Left ventricle myocardium superior (tissue), 1 donor: ENCODE results near the gene ETFBKMT. TPM values are rescaled to one million over a fixed set of nuclear protein-coding genes. Genes with fewer than 3 reads are reported as not detected.

ENCODE experiments used
- ATAC-seq: fragments of 200-7000 bp; cut with Tn5 transposase; one replicate; pipeline ENCODE4 v1.9.1; 2020; ENCODE audit warnings: mild to moderate bottlenecking, moderate library complexity
- DNase-seq: peaks from one replicate; pipeline ENCODE4 v3.0.0-alpha.2; 2020
- intact Hi-C: fragments of 100-400 bp; cut with micrococcal nuclease; formaldehyde crosslinking; loops from one replicate; pipeline ENCODE4 v1.11.0; 2022
- long read RNA-seq: library from polyadenylated mRNA; unstranded; transcript quantifications from one replicate; pipeline ENCODE4 v2.0.0, GENCODE V29; 2021
- total RNA-seq: library from RNA; stranded (reverse); fragmentation: NEBNext Ultra II Directional; extraction: Animal tissue kit (Norgen Biotek cat#: 25700); gene quantifications from one replicate; pipeline ENCODE4 v1.2.1, GENCODE V29; 2021
- donor health status: DM: no; HTN: yes; CAD: no; lungs with severe emphysema.

The ETFBKMT gene
- total RNA-seq = 7.9 TPM
- long read RNA-seq, partial matches to known transcripts = 0 of 4 reads
- long read RNA-seq, other reads (novel, unspliced or antisense) = 2 of 4 reads

- intact Hi-C loops = loop anchor here (10.0 kb wide), 1 partner anchor 645 kb away; no protein-coding TSS in a partner anchor
- peak; percentile 96 for ATAC-seq
- peak; percentile 89 for DNase-seq
Observed at GRCh38 chr12:31659087-31659942, at the start of gene ETFBKMT. ETFBKMT (plus strand) TSS chr12:31659688; CDS start chr12:31661954, 2,266 bp downstream.

GRCh38 chr12:31612819-31613218 is 46.7 kb upstream of the ETFBKMT start:
- no peak for ATAC-seq
- intact Hi-C loops = no loop called here
- DNase-seq = no peak

- no peak for DNase-seq
- intact Hi-C loops = no loop called here
- ATAC-seq = no peak
Observed at GRCh38 chr12:31618228-31619025, 41.1 kb upstream of the ETFBKMT start.

GRCh38 chr12:31620311-31620710 is 39.2 kb upstream of the ETFBKMT start:
- no peak for DNase-seq
- intact Hi-C loops = no loop called here
- no peak for ATAC-seq

- intact Hi-C loops = no loop called here
- no peak for ATAC-seq
Observed at GRCh38 chr12:31622038-31622437, 37.5 kb upstream of the ETFBKMT start.

GRCh38 chr12:31626270-31626995 is 33.1 kb upstream of the ETFBKMT start:
- DNase-seq (no peak), ATAC-seq (no peak)
- intact Hi-C loops = no loop called here

More at GRCh38 chr12:31622038-31622437, 37.5 kb upstream of the ETFBKMT start:
- DNase-seq = no peak

GRCh38 chr12:31627456-31628054 is 31.9 kb upstream of the ETFBKMT start:
- intact Hi-C loops = no loop called here
- no peak for DNase-seq

GRCh38 chr12:31629756-31630732 is 29.4 kb upstream of the ETFBKMT start:
- ATAC-seq = peak; percentile 96
- peak; percentile 43 for DNase-seq
- intact Hi-C loops = no loop called here

More at GRCh38 chr12:31627456-31628054, 31.9 kb upstream of the ETFBKMT start:
- no peak for ATAC-seq

GRCh38 chr12:31631023-31631724 is 28.3 kb upstream of the ETFBKMT start:
- intact Hi-C loops = no loop called here
- DNase-seq (no peak), ATAC-seq (no peak)

GRCh38 chr12:31631809-31632208 is 27.7 kb upstream of the ETFBKMT start:
- DNase-seq (no peak), ATAC-seq (no peak)
- intact Hi-C loops = no loop called here

GRCh38 chr12:31633464-31633863 is 26.0 kb upstream of the ETFBKMT start:
- no peak for DNase-seq
- intact Hi-C loops = no loop called here
- ATAC-seq = no peak

GRCh38 chr12:31634620-31635019 is 24.9 kb upstream of the ETFBKMT start:
- ATAC-seq = no peak
- intact Hi-C loops = no loop called here
- DNase-seq = no peak

GRCh38 chr12:31641509-31642090 is 17.9 kb upstream of the ETFBKMT start:
- DNase-seq (no peak), ATAC-seq (no peak)
- intact Hi-C loops = no loop called here

- intact Hi-C loops = no loop called here
- ATAC-seq = no peak
- no peak for DNase-seq
Observed at GRCh38 chr12:31644536-31644935, 15.0 kb upstream of the ETFBKMT start.

- intact Hi-C loops = no loop called here
- ATAC-seq = no peak
- DNase-seq = no peak
Observed at GRCh38 chr12:31645924-31646323, 13.6 kb upstream of the ETFBKMT start.

- intact Hi-C loops = no loop called here
- no peak for DNase-seq
- no peak for ATAC-seq
Observed at GRCh38 chr12:31647086-31647491, 12.4 kb upstream of the ETFBKMT start.

- DNase-seq (no peak), ATAC-seq (no peak)
- intact Hi-C loops = loop anchor here (10.0 kb wide), 1 partner anchor 654 kb away; no protein-coding TSS in a partner anchor
Observed at GRCh38 chr12:31650918-31651317, 8.6 kb upstream of the ETFBKMT start.
